OCI-LY3 (cell line): Measurements from ENCODE around the gene TIMMDC1.

Experiments used
- EZH2phosphoT487 ChIP-seq: fragments of 200-600 bp; shearing (Covaris generic); IDR thresholded peaks from 2 replicates; pipeline ENCODE4 v1.6.1; 2018; ENCODE audit warnings: antibody characterized with exemption, mixed run types, low read depth
- TF ChIP-seq, protein P1 (sequence below): fragments of 200-600, 300-600 bp; sonication (generic); IDR thresholded peaks from 2 replicates; pipeline ENCODE4 v1.5.1; 2014; ENCODE audit warnings: antibody characterized with exemption, low read length, low read depth

DNA sequence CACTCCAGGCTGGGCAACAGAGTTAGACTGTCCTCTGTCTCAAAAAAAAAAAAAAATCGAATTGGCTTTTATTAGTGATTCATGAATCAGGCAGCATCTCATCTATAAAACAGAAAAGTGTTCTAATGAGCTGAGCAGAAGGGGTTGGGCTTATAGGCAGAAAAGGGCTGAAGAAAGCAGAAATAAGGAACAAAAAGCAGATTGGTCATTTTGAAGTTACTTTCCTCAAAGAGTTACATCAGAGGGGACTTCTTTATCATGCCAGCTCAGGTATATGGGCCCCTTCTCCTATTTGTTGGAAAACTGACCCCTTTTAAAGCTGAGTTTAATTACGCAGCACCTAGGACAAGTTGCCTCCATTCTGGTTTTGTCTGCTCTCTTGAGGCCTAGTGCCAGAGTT lies 30.3 kb upstream of the TIMMDC1 start:
- TF ChIP-seq, protein P1, sequence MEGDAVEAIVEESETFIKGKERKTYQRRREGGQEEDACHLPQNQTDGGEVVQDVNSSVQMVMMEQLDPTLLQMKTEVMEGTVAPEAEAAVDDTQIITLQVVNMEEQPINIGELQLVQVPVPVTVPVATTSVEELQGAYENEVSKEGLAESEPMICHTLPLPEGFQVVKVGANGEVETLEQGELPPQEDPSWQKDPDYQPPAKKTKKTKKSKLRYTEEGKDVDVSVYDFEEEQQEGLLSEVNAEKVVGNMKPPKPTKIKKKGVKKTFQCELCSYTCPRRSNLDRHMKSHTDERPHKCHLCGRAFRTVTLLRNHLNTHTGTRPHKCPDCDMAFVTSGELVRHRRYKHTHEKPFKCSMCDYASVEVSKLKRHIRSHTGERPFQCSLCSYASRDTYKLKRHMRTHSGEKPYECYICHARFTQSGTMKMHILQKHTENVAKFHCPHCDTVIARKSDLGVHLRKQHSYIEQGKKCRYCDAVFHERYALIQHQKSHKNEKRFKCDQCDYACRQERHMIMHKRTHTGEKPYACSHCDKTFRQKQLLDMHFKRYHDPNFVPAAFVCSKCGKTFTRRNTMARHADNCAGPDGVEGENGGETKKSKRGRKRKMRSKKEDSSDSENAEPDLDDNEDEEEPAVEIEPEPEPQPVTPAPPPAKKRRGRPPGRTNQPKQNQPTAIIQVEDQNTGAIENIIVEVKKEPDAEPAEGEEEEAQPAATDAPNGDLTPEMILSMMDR = no peak
- no peak for TF ChIP-seq EZH2phosphoT487
